ENCODE results near the gene GTF2IRD1. TPM values are rescaled to one million over a fixed set of nuclear protein-coding genes. Genes with fewer than 3 reads are reported as not detected.

Gene GTF2IRD1
- total and polyA plus RNA-seq, 2 experiments from 2014 or later, result 28.7 to 37.1 TPM

DNA sequence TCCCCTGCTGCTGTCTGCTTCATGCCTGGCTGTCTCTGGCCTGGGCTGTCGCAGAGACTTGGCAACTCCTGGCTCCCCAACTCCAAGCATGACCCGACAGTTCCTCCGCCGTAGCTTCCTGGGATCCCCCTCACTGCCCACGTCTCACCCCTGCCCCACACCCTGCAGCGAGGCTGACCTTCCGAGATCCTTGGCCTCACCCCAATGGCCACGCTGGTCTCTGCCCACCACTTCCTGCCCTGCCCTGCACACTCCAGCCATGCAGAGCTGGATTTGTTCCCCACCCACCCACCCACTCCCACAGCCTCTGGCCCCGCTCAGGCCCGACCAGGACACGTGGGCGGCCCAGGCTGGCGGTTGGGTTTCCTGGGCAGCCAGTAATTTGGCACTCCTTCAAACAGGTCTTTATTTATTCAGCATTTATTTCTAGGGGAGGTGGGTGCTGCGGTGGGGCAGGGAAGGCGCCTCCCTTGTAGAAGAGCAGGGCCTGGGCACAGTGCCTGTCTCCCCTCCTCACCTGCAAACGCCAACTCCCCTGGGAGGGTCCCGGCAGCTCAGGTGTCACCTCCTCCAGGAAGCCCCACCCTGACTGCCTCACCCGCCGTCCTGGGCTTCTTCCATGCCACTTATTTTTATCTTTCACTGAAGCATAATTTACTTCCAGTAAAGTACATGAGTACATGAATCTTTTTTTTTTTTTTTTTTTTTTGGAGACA lies 25.5 kb downstream of the GTF2IRD1 start:
- Histone ChIP-seq H3F3A (replicated peaks; ENCODE audit: low read depth) (no peaks in the 10 kb centered on the region; the same call in 1 of the 2 replicates), H3K27me3 (ENCODE audit: insufficient read depth) (no peaks in the 10 kb centered on the region), H3K79me2 (replicated peaks; ENCODE audit: insufficient read depth) (peaks cover 65% of the 10 kb centered on the region), H3K9me2 (ENCODE audit: insufficient read depth) (no peaks in the 10 kb centered on the region), H3K36me3 (ENCODE audit: insufficient read depth) (no peaks in the 10 kb centered on the region), H4K20me1 (replicated peaks; ENCODE audit: insufficient read depth) (peaks cover 21% of the 10 kb centered on the region), H2AFZ (no peak overlapping the region), H3K4me2 (no peak overlapping the region), H3K4me3 (no peak overlapping the region), H3K4me1 (ENCODE audit: insufficient read depth) (peaks cover 19% of the 10 kb centered on the region), H3K27ac (ENCODE audit: low read depth) (no peak overlapping the region)
- Mint-ChIP-seq H3K9me3 (no peaks in the 10 kb centered on the region), H3K27ac (no peak overlapping the region), H3K4me3 (no peak overlapping the region), H3K4me1 (peaks cover 30% of the 10 kb centered on the region), H3K27me3 (ENCODE audit: insufficient read depth, low read depth, poor library complexity) (peaks cover 7% of the 10 kb centered on the region), H3K36me3 (ENCODE audit: low read depth) (no peaks in the 10 kb centered on the region)
- ATAC-seq, result peak; percentile 4
- DNase-seq (ENCODE audit: low spot score), result no peak
- TF ChIP-seq CREB1 (CRISPR knock-in tag; IDR thresholded peaks at IDR 0.05; ENCODE audit: low read depth), result no peak
- TF ChIP-seq STAT1 (IDR thresholded peaks at IDR 0.05; ENCODE audit: unreplicated experiment), result no peak
- TF ChIP-seq EZH2 (IDR thresholded peaks at IDR 0.05; ENCODE audit: low read depth, unreplicated experiment), result no peak
- no peak for TF ChIP-seq EZH2phosphoT487 (IDR thresholded peaks at IDR 0.05; ENCODE audit: unreplicated experiment)
- TF ChIP-seq, protein P1, sequence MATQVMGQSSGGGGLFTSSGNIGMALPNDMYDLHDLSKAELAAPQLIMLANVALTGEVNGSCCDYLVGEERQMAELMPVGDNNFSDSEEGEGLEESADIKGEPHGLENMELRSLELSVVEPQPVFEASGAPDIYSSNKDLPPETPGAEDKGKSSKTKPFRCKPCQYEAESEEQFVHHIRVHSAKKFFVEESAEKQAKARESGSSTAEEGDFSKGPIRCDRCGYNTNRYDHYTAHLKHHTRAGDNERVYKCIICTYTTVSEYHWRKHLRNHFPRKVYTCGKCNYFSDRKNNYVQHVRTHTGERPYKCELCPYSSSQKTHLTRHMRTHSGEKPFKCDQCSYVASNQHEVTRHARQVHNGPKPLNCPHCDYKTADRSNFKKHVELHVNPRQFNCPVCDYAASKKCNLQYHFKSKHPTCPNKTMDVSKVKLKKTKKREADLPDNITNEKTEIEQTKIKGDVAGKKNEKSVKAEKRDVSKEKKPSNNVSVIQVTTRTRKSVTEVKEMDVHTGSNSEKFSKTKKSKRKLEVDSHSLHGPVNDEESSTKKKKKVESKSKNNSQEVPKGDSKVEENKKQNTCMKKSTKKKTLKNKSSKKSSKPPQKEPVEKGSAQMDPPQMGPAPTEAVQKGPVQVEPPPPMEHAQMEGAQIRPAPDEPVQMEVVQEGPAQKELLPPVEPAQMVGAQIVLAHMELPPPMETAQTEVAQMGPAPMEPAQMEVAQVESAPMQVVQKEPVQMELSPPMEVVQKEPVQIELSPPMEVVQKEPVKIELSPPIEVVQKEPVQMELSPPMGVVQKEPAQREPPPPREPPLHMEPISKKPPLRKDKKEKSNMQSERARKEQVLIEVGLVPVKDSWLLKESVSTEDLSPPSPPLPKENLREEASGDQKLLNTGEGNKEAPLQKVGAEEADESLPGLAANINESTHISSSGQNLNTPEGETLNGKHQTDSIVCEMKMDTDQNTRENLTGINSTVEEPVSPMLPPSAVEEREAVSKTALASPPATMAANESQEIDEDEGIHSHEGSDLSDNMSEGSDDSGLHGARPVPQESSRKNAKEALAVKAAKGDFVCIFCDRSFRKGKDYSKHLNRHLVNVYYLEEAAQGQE (IDR thresholded peaks at IDR 0.05; ENCODE audit: unreplicated experiment), result no peak
- TF ChIP-seq, protein P2, sequence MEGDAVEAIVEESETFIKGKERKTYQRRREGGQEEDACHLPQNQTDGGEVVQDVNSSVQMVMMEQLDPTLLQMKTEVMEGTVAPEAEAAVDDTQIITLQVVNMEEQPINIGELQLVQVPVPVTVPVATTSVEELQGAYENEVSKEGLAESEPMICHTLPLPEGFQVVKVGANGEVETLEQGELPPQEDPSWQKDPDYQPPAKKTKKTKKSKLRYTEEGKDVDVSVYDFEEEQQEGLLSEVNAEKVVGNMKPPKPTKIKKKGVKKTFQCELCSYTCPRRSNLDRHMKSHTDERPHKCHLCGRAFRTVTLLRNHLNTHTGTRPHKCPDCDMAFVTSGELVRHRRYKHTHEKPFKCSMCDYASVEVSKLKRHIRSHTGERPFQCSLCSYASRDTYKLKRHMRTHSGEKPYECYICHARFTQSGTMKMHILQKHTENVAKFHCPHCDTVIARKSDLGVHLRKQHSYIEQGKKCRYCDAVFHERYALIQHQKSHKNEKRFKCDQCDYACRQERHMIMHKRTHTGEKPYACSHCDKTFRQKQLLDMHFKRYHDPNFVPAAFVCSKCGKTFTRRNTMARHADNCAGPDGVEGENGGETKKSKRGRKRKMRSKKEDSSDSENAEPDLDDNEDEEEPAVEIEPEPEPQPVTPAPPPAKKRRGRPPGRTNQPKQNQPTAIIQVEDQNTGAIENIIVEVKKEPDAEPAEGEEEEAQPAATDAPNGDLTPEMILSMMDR (conservative IDR thresholded peaks at IDR 0.05; ENCODE audit: low read depth in 2 of 2), result no peak
- TF ChIP-seq, protein P3, sequence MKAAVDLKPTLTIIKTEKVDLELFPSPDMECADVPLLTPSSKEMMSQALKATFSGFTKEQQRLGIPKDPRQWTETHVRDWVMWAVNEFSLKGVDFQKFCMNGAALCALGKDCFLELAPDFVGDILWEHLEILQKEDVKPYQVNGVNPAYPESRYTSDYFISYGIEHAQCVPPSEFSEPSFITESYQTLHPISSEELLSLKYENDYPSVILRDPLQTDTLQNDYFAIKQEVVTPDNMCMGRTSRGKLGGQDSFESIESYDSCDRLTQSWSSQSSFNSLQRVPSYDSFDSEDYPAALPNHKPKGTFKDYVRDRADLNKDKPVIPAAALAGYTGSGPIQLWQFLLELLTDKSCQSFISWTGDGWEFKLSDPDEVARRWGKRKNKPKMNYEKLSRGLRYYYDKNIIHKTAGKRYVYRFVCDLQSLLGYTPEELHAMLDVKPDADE (IDR thresholded peaks at IDR 0.05), result no peak
- TF ChIP-seq, protein P4, sequence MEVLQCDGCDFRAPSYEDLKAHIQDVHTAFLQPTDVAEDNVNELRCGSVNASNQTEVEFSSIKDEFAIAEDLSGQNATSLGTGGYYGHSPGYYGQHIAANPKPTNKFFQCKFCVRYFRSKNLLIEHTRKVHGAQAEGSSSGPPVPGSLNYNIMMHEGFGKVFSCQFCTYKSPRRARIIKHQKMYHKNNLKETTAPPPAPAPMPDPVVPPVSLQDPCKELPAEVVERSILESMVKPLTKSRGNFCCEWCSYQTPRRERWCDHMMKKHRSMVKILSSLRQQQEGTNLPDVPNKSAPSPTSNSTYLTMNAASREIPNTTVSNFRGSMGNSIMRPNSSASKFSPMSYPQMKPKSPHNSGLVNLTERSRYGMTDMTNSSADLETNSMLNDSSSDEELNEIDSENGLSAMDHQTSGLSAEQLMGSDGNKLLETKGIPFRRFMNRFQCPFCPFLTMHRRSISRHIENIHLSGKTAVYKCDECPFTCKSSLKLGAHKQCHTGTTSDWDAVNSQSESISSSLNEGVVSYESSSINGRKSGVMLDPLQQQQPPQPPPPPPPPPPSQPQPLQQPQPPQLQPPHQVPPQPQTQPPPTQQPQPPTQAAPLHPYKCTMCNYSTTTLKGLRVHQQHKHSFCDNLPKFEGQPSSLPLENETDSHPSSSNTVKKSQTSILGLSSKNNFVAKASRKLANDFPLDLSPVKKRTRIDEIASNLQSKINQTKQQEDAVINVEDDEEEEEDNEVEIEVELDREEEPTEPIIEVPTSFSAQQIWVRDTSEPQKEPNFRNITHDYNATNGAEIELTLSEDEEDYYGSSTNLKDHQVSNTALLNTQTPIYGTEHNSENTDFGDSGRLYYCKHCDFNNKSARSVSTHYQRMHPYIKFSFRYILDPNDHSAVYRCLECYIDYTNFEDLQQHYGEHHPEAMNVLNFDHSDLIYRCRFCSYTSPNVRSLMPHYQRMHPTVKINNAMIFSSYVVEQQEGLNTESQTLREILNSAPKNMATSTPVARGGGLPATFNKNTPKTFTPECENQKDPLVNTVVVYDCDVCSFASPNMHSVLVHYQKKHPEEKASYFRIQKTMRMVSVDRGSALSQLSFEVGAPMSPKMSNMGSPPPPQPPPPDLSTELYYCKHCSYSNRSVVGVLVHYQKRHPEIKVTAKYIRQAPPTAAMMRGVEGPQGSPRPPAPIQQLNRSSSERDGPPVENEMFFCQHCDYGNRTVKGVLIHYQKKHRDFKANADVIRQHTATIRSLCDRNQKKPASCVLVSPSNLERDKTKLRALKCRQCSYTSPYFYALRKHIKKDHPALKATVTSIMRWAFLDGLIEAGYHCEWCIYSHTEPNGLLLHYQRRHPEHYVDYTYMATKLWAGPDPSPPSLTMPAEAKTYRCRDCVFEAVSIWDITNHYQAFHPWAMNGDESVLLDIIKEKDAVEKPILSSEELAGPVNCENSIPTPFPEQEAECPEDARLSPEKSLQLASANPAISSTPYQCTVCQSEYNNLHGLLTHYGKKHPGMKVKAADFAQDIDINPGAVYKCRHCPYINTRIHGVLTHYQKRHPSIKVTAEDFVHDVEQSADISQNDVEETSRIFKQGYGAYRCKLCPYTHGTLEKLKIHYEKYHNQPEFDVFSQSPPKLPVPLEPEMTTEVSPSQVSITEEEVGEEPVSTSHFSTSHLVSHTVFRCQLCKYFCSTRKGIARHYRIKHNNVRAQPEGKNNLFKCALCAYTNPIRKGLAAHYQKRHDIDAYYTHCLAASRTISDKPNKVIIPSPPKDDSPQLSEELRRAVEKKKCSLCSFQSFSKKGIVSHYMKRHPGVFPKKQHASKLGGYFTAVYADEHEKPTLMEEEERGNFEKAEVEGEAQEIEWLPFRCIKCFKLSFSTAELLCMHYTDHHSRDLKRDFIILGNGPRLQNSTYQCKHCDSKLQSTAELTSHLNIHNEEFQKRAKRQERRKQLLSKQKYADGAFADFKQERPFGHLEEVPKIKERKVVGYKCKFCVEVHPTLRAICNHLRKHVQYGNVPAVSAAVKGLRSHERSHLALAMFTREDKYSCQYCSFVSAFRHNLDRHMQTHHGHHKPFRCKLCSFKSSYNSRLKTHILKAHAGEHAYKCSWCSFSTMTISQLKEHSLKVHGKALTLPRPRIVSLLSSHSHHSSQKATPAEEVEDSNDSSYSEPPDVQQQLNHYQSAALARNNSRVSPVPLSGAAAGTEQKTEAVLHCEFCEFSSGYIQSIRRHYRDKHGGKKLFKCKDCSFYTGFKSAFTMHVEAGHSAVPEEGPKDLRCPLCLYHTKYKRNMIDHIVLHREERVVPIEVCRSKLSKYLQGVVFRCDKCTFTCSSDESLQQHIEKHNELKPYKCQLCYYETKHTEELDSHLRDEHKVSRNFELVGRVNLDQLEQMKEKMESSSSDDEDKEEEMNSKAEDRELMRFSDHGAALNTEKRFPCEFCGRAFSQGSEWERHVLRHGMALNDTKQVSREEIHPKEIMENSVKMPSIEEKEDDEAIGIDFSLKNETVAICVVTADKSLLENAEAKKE (CRISPR knock-in tag; IDR thresholded peaks at IDR 0.05), result no peak
